SK-N-SH treated with all-trans-retinoic acid at 6 μM for 48 hours (cell line): ENCODE results near the gene FCN2.

Experiments used
- CREB5 ChIP-seq: fragments of 250-450 bp; sonication (Bioruptor Pico); IDR thresholded peaks from 2 replicates; pipeline ENCODE4 v1.5.1; 2020; ENCODE audit warnings: low read depth, mild to moderate bottlenecking, moderate library complexity
- CSDC2 ChIP-seq: fragments of 250-450 bp; sonication (Bioruptor Pico); IDR thresholded peaks from 2 replicates; pipeline ENCODE4 v1.5.0; 2020; ENCODE audit warnings: mild to moderate bottlenecking, moderate library complexity
- POU6F1 ChIP-seq: fragments of 250-450 bp; sonication (Bioruptor Pico); IDR thresholded peaks from 2 replicates; pipeline ENCODE4 v1.8.0; 2021; ENCODE audit warnings: low read depth, mild to moderate bottlenecking, moderate library complexity, borderline replicate concordance
- RARB ChIP-seq: fragments of 250-450 bp; sonication (Bioruptor Pico); IDR thresholded peaks from 2 replicates; pipeline ENCODE4 v1.8.0; 2021; ENCODE audit warnings: mild to moderate bottlenecking, moderate library complexity
- SNAI2 ChIP-seq: fragments of 250-450 bp; sonication (Bioruptor Pico); IDR thresholded peaks from 2 replicates; pipeline ENCODE4 v1.5.0; 2020; ENCODE audit warnings: mild to moderate bottlenecking, moderate library complexity
- ZFP3 ChIP-seq: fragments of 250-450 bp; sonication (Bioruptor Pico); IDR thresholded peaks from 2 replicates; pipeline ENCODE4 v1.5.0; 2020; ENCODE audit warnings: mild to moderate bottlenecking, moderate library complexity
- ZNF565 ChIP-seq: fragments of 450-650 bp; formaldehyde crosslinking; conservative IDR thresholded peaks from 2 replicates; pipeline ENCODE4 v1.5.0; 2020; ENCODE audit warnings: low read depth, mild to moderate bottlenecking, moderate library complexity

- TF ChIP-seq SNAI2 (CRISPR knock-in tag), result no peak
- no peak for TF ChIP-seq CREB5 (CRISPR knock-in tag)
- TF ChIP-seq CSDC2 (CRISPR knock-in tag), result no peak
- no peak for TF ChIP-seq RARB
- TF ChIP-seq ZFP3 (CRISPR knock-in tag), result no peak
- TF ChIP-seq POU6F1 (CRISPR knock-in tag), result no peak
- TF ChIP-seq ZNF565, result no peak
Measured at GRCh38 chr9:134902936-134903335, 22.3 kb downstream of the FCN2 start.
